K562 (cell line): ENCODE results near the gene LRCH1.

Source experiments
- ARID2 ChIP-seq: fragments of 450-650 bp; IDR thresholded peaks from 2 replicates; pipeline ENCODE4 v1.6.1; 2017; ENCODE audit warnings: antibody characterized with exemption, mild to moderate bottlenecking
- ARNT ChIP-seq, 2 experiments: fragments of 450-650 bp; IDR thresholded peaks; 2 replicates each; pipeline ENCODE4 v1.6.1; 2016; ENCODE audit warnings: mild to moderate bottlenecking in 1 of 2
- CTCF ChIP-seq, 3 experiments: IDR thresholded peaks in 2 of 3; conservative IDR thresholded peaks in 1 of 3; 2 replicates each; pipeline ENCODE4 v1.5.1; 2011 to 2012; ENCODE audit warnings: low read length in 3 of 3, mild to moderate bottlenecking in 3 of 3, control low read depth in 2 of 3, improper control_type of control experiment in 1 of 3, inconsistent platforms in 1 of 3, low read depth in 1 of 3, mixed read lengths in 1 of 3, moderate library complexity in 1 of 3; ENCODE audit not compliant: insufficient read depth in 2 of 3
- EGR1 ChIP-seq: fragments of 450-650 bp; conservative IDR thresholded peaks from 2 replicates; pipeline ENCODE4 v1.6.1; 2017; ENCODE audit warnings: mild to moderate bottlenecking
- EP300 ChIP-seq: IDR thresholded peaks from 2 replicates; pipeline ENCODE4 v1.6.1; 2012; ENCODE audit warnings: low read length, improper control_type of control experiment
- EZH2 ChIP-seq: IDR thresholded peaks from 2 replicates; pipeline ENCODE4 v1.6.1; 2012; ENCODE audit warnings: low read depth, mild to moderate bottlenecking, inconsistent platforms, low read length, borderline replicate concordance
- NFATC3 ChIP-seq: fragments of 450-650 bp; IDR thresholded peaks from 2 replicates; pipeline ENCODE4 v1.6.1; 2017; ENCODE audit warnings: mild to moderate bottlenecking
- POLR2A ChIP-seq: fragments of 450-650 bp; conservative IDR thresholded peaks from 2 replicates; pipeline ENCODE4 v1.6.1; 2016
- RAD21 ChIP-seq, 2 experiments: fragments of 250-450 bp in 1 of 2; fragments of 450-650 bp in 1 of 2; sonication (Bioruptor Pico) in 1 of 2; formaldehyde crosslinking in 1 of 2; IDR thresholded peaks in 1 of 2; conservative IDR thresholded peaks in 1 of 2; 2 replicates each; pipeline versions ENCODE4 v1.4.0 to v1.8.0; 2020 to 2022; ENCODE audit warnings: mild to moderate bottlenecking in 2 of 2, moderate library complexity in 1 of 2
- SMC3 ChIP-seq: conservative IDR thresholded peaks from 2 replicates; pipeline ENCODE4 v1.6.1; 2011; ENCODE audit warnings: low read depth, low read length, improper control_type of control experiment; ENCODE audit not compliant: insufficient read depth
- SP1 ChIP-seq: sonication (generic); formaldehyde crosslinking; IDR thresholded peaks from 2 replicates; pipeline ENCODE4 v1.8.1; 2022; ENCODE audit warnings: mild to moderate bottlenecking, missing genetic modification reagents

DNA sequence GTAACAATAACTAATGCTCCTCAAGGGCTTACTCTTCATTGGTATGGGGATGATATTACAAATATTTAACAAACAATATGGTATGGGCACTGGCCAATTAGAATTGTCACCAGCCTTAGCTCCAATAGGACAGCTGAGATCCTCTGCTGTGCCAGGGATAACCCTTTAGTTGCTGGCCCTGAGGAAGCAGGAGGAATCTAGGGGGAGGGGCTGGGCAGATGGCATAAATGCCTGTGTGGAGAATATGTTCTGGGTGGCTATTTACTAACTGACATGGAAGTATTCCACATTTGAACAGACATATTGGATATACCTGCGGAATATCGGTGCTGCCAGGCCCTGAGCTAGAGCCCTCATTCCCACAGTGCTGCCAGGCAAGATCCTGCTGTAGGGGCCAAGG lies 16.6 kb upstream of the LRCH1 start:
- TF ChIP-seq RAD21 (CRISPR knock-in tag; conservative IDR thresholded peaks at IDR 0.05 in 1 of 2, IDR thresholded peaks at IDR 0.05 in 1 of 2) (no peak), SMC3 (no peak), POLR2A (no peak), CTCF (IDR thresholded peaks at IDR 0.05 in 2 of 3, conservative IDR thresholded peaks at IDR 0.05 in 1 of 3; ENCODE audit: insufficient read depth in 2 of 3, low read depth in 1 of 3, low read length in 3 of 3) (no peak), ARNT (IDR thresholded peaks at IDR 0.05) (no peak), EGR1 (no peak), EP300 (no peak), ARID2 (no peak), SP1 (no peak), EZH2 (no peak), NFATC3 (no peak)
